SK-N-MC (cell line): ENCODE measurements around the gene RIMKLB.
"Not testable (repeated sequence)": the region's sequence is repeated elsewhere in the genome, so short reads cannot be mapped to it uniquely, and the experiment has no call there.

ENCODE experiments used
- DNase-seq: peaks from one replicate; pipeline ENCODE4 v3.0.0-alpha.2; 2011; ENCODE audit warnings: low read depth, low spot score
- H3K27ac ChIP-seq: fragments of 200-600 bp; sonication (generic); 2 replicates; pipeline ENCODE4 v1.5.1; 2016; ENCODE audit warnings: mixed run types
- H3K36me3 ChIP-seq: fragments of 200-600 bp; sonication (generic); 2 replicates; pipeline ENCODE4 v1.6.1; 2017; ENCODE audit warnings: antibody characterized with exemption, low read length, mixed read lengths; ENCODE audit not compliant: insufficient read depth
- H3K4me3 ChIP-seq: fragments of 200-600 bp; sonication (generic); 2 replicates; pipeline ENCODE4 v1.5.1; 2016
- H3K9ac ChIP-seq: fragments of 200-600 bp; sonication (generic); 2 replicates; pipeline ENCODE4 v1.8.0; 2017; ENCODE audit warnings: mixed run types, mixed read lengths; ENCODE audit not compliant: insufficient read length
- H3K9me3 ChIP-seq: fragments of 200-600 bp; sonication (generic); 2 replicates; pipeline ENCODE4 v1.6.1; 2017; ENCODE audit warnings: low read depth, mild to moderate bottlenecking, antibody characterized with exemption, low read length, moderate library complexity, mixed read lengths
- EZH2 ChIP-seq: fragments of 200-600 bp; sonication (generic); IDR thresholded peaks from one replicate; pipeline ENCODE4 v1.6.1; 2017; ENCODE audit warnings: antibody characterized with exemption
- FOXP2 ChIP-seq: optimal IDR thresholded peaks from 2 replicates; pipeline ENCODE3; 2011; ENCODE audit warnings: mild to moderate bottlenecking, moderate library complexity; ENCODE audit not compliant: insufficient read depth; ENCODE audit errors: extremely low read length, control extremely low read depth
- POLR2AphosphoS5 ChIP-seq: IDR thresholded peaks from 2 replicates; pipeline ENCODE4 v1.6.1; 2012; ENCODE audit warnings: mild to moderate bottlenecking, low read depth, low read length, borderline replicate concordance

The RIMKLB gene

DNA sequence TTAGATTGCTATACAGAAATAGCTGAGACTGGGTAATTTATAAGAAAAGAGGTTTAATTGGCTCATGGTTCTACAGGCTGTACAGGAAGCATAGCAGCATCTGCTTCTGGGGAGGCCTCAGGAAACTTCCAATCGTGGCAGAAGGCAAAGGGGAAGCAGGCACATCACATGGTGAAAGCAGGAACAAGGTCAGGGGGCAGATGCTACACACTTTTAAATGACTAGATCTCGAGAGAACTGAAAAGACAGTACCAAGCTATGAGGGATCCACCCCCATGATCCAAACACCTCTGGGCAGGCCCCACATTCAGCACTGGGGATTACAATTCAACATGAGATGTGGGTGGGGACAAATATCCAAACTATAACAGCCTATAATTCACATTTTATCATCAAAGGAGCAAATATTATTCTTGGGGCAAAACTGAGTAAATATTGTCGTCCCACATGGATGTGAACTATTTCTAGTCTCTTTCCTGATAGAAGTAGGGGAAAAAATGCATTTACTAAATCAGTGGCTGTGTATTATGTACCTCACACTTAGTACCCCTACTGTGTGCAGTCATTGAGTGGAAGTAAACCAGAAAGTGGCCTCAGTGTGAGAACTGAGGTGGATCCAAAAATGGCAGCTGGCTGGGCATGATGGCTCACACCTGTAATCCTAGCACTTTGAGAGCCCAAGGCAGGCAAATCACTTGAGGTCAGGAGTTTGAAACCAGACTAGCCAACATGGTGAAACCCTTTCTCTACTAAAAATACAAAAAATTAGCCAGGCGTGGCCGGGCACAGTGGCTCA is 99.2 kb downstream of the RIMKLB start:
- Histone ChIP-seq H3K9ac (no peak overlapping the region), H3K27ac (no peak overlapping the region), H3K9me3 (no peaks in the 10 kb centered on the region), H3K36me3 (no peaks in the 10 kb centered on the region), H3K4me3 (no peak overlapping the region)
- no peak for DNase-seq
- TF ChIP-seq EZH2 (no peak), FOXP2 (no peak), POLR2AphosphoS5 (no peak)

GRCh38 chr12:8801213-8801612 is 103.4 kb downstream of the RIMKLB start:
- H3K4me3 ChIP-seq, H3K36me3 ChIP-seq, H3K9ac ChIP-seq, H3K9me3 ChIP-seq, H3K27ac ChIP-seq, DNase-seq: not testable (repeated sequence)

- H3K9me3 ChIP-seq, H3K36me3 ChIP-seq, H3K9ac ChIP-seq, DNase-seq, H3K27ac ChIP-seq, H3K4me3 ChIP-seq: not testable (repeated sequence)
Observed at GRCh38 chr12:8804833-8805232, 107.0 kb downstream of the RIMKLB start.

GRCh38 chr12:8805487-8805886 is 107.7 kb downstream of the RIMKLB start:
- not testable (repeated sequence) for H3K27ac ChIP-seq, DNase-seq, H3K9ac ChIP-seq, H3K36me3 ChIP-seq, H3K9me3 ChIP-seq, H3K4me3 ChIP-seq

- not testable (repeated sequence) for DNase-seq, H3K36me3 ChIP-seq, H3K9ac ChIP-seq, H3K27ac ChIP-seq, H3K4me3 ChIP-seq, H3K9me3 ChIP-seq
Observed at GRCh38 chr12:8807084-8807483, 109.3 kb downstream of the RIMKLB start.

- not testable (repeated sequence) for H3K9me3 ChIP-seq, H3K27ac ChIP-seq, DNase-seq, H3K4me3 ChIP-seq, H3K36me3 ChIP-seq, H3K9ac ChIP-seq
Observed at GRCh38 chr12:8810112-8810511, 112.3 kb downstream of the RIMKLB start.

GRCh38 chr12:8813572-8814357 is 116.0 kb downstream of the RIMKLB start:
- H3K27ac ChIP-seq = no peak overlapping the region
- no peak overlapping the region for H3K9ac ChIP-seq
- H3K36me3 ChIP-seq = no peaks in the 10 kb centered on the region
- TF ChIP-seq FOXP2 (no peak), EZH2 (no peak), POLR2AphosphoS5 (no peak)
- DNase-seq = no peak
- no peak overlapping the region for H3K4me3 ChIP-seq
- no peaks in the 10 kb centered on the region for H3K9me3 ChIP-seq

DNA sequence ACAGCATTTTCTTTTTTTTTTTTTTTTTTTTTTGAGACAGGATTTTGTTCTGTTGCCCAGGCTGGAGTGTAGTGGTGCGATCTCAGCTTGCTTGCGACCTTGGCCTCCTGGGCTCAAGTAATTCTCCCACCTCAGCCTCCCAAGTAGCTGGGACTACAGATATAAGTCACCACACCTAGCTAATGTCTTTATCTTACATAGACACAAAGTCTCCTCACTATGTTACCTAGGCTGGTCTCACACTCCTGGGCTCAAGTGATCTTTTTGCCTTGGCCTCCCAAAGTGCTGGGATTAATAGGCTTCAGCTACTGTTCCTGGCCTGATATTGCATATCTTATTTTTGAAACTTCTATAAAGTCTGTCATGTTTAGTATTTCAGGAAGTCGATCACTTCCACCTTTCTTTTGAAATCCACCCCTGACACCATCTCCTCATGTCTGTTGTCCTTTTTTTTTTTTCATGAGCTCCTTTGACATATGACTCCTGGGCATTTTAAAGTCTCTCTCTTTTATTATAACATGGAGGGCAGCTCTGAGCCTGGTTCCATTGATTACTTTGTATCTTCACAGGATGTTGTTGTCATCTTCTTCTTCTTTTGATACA is 118.8 kb downstream of the RIMKLB start:
- DNase-seq = no peak
- no peak overlapping the region for H3K27ac ChIP-seq
- TF ChIP-seq FOXP2 (no peak), EZH2 (no peak), POLR2AphosphoS5 (no peak)
- no peaks in the 10 kb centered on the region for H3K9me3 ChIP-seq
- H3K9ac ChIP-seq = no peak overlapping the region
- H3K36me3 ChIP-seq = no peaks in the 10 kb centered on the region
- no peak overlapping the region for H3K4me3 ChIP-seq

DNA sequence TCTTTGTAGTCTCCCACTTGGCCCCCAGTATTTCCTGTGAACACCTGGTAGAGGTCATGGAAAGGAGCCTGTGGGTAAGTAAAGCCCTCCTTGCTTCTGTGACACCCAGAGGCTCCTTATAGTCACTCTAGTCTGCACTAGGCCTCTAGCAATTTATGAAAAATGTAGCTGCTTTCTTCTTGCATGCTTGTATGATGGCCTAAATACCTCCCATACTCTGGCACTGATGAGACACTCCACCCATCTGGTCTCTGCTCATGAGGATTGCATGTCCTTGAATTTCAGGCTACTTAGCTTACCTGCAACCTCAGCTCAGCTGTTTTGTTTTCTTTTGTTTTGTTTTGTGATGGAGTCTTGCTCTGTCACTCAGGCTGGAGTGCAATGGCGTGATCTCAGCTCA is 120.1 kb downstream of the RIMKLB start:
- Histone ChIP-seq H3K9ac (no peak overlapping the region), H3K27ac (no peak overlapping the region), H3K9me3 (no peaks in the 10 kb centered on the region), H3K4me3 (no peak overlapping the region), H3K36me3 (no peaks in the 10 kb centered on the region)
- DNase-seq = no peak
- TF ChIP-seq POLR2AphosphoS5 (no peak), FOXP2 (no peak), EZH2 (no peak)
